Measurements from ENCODE around the gene CD52. TPM values are rescaled to one million over a fixed set of nuclear protein-coding genes. Genes with fewer than 3 reads are reported as not detected.

Gene CD52
- total and polyA plus RNA-seq, 2 of the 13 experiments (the other 11 are each of a cell fraction or from before 2014, with no cell fraction given), result 0.32 TPM; not detected in 1

DNA sequence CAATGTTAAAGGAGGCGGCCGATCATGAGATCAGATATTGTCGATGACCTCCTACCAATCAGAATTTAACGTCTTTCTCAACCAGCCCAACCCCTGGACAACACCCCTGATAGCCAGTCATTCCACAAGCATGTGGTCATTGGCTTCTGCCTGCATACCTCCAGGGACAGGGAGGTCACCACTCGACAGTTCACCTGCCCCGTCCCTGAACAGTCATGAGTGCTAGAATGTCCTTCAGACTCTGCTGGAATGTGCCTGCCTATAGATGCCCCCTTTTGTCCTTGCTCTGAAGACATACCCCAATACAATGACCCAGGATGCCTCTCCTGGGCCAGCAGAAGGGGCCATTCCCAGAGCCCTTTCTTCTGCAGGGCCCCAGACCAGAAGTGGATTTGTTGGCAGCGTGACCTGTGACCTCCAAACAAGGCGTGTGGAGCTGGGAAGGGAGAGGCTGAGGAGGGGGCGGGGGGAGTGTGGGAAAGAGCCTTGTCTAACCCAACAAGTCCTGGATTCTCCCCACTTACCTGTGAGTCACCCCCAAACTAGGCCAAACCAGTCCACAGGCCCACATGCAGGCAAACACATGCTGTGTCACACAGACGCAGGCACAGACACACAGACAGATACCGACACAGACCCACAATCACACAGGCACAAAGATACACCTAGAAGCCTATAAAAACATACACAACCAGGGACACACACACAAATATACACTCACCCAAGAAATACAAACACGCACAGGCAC, 34.0 kb downstream of the CD52 start (continued):
- TF ChIP-seq, protein P1, sequence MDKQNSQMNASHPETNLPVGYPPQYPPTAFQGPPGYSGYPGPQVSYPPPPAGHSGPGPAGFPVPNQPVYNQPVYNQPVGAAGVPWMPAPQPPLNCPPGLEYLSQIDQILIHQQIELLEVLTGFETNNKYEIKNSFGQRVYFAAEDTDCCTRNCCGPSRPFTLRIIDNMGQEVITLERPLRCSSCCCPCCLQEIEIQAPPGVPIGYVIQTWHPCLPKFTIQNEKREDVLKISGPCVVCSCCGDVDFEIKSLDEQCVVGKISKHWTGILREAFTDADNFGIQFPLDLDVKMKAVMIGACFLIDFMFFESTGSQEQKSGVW (CRISPR knock-in tag; IDR thresholded peaks at IDR 0.05; ENCODE audit: borderline replicate concordance), result no peak
- TF ChIP-seq SAFB2 (CRISPR knock-in tag; IDR thresholded peaks at IDR 0.05; ENCODE audit: borderline replicate concordance, low read depth) (no peak), GTF2F1 (IDR thresholded peaks at IDR 0.05; ENCODE audit: low read length) (no peak), SIX1 (CRISPR knock-in tag; IDR thresholded peaks at IDR 0.05; ENCODE audit: borderline replicate concordance) (no peak), ZNF792 (CRISPR knock-in tag; IDR thresholded peaks at IDR 0.05) (no peak), BCL6 (CRISPR knock-in tag; IDR thresholded peaks at IDR 0.05) (peak; percentile 49; the same call in 1 of the 2 replicates), HNRNPH1 (optimal IDR thresholded peaks at IDR 0.05; ENCODE audit: low read depth, low read length) (no peak), TAF1 (CRISPR knock-in tag; IDR thresholded peaks at IDR 0.05) (0 out of 2 replicates have a peak, but pooled peaks have one; percentile 30), ZSCAN30 (CRISPR knock-in tag; IDR thresholded peaks at IDR 0.05) (no peak), ZBTB7A (CRISPR knock-in tag; IDR thresholded peaks at IDR 0.05) (no peak), NCOA2 (CRISPR knock-in tag; IDR thresholded peaks at IDR 0.05) (peak; percentile 75), ZNF160 (CRISPR knock-in tag; IDR thresholded peaks at IDR 0.05) (no peak), KLF16 (CRISPR knock-in tag; IDR thresholded peaks at IDR 0.05) (no peak), KDM5B (CRISPR knock-in tag; IDR thresholded peaks at IDR 0.05; ENCODE audit: borderline replicate concordance) (no peak)
- TF ChIP-seq, protein P2, sequence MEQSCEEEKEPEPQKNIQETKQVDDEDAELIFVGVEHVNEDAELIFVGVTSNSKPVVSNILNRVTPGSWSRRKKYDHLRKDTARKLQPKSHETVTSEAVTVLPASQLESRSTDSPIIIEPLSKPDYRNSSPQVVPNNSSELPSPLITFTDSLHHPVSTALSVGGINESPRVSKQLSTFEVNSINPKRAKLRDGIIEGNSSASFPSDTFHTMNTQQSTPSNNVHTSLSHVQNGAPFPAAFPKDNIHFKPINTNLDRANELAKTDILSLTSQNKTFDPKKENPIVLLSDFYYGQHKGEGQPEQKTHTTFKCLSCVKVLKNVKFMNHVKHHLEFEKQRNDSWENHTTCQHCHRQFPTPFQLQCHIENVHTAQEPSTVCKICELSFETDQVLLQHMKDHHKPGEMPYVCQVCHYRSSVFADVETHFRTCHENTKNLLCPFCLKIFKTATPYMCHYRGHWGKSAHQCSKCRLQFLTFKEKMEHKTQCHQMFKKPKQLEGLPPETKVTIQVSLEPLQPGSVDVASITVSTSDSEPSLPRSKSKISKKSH (CRISPR knock-in tag; IDR thresholded peaks at IDR 0.05; ENCODE audit: borderline replicate concordance), result no peak
- TF ChIP-seq, protein P3, sequence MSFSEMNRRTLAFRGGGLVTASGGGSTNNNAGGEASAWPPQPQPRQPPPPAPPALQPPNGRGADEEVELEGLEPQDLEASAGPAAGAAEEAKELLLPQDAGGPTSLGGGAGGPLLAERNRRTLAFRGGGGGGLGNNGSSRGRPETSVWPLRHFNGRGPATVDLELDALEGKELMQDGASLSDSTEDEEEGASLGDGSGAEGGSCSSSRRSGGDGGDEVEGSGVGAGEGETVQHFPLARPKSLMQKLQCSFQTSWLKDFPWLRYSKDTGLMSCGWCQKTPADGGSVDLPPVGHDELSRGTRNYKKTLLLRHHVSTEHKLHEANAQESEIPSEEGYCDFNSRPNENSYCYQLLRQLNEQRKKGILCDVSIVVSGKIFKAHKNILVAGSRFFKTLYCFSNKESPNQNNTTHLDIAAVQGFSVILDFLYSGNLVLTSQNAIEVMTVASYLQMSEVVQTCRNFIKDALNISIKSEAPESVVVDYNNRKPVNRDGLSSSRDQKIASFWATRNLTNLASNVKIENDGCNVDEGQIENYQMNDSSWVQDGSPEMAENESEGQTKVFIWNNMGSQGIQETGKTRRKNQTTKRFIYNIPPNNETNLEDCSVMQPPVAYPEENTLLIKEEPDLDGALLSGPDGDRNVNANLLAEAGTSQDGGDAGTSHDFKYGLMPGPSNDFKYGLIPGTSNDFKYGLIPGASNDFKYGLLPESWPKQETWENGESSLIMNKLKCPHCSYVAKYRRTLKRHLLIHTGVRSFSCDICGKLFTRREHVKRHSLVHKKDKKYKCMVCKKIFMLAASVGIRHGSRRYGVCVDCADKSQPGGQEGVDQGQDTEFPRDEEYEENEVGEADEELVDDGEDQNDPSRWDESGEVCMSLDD (CRISPR knock-in tag; IDR thresholded peaks at IDR 0.05; ENCODE audit: borderline replicate concordance), result peak; percentile 66; the same call in 1 of the 2 replicates
- TF ChIP-seq, protein P4, sequence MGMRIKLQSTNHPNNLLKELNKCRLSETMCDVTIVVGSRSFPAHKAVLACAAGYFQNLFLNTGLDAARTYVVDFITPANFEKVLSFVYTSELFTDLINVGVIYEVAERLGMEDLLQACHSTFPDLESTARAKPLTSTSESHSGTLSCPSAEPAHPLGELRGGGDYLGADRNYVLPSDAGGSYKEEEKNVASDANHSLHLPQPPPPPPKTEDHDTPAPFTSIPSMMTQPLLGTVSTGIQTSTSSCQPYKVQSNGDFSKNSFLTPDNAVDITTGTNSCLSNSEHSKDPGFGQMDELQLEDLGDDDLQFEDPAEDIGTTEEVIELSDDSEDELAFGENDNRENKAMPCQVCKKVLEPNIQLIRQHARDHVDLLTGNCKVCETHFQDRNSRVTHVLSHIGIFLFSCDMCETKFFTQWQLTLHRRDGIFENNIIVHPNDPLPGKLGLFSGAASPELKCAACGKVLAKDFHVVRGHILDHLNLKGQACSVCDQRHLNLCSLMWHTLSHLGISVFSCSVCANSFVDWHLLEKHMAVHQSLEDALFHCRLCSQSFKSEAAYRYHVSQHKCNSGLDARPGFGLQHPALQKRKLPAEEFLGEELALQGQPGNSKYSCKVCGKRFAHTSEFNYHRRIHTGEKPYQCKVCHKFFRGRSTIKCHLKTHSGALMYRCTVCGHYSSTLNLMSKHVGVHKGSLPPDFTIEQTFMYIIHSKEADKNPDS (CRISPR knock-in tag; IDR thresholded peaks at IDR 0.05), result no peak
- TF ChIP-seq, protein P5, sequence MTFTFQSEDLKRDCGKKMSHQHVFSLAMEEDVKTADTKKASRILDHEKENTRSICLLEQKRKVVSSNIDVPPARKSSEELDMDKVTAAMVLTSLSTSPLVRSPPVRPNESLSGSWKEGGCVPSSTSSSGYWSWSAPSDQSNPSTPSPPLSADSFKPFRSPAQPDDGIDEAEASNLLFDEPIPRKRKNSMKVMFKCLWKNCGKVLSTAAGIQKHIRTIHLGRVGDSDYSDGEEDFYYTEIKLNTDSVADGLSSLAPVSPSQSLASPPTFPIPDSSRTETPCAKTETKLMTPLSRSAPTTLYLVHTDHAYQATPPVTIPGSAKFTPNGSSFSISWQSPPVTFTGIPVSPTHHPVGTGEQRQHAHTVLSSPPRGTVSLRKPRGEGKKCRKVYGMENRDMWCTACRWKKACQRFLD (CRISPR knock-in tag; IDR thresholded peaks at IDR 0.05; ENCODE audit: borderline replicate concordance), result no peak
- TF ChIP-seq, protein P6, sequence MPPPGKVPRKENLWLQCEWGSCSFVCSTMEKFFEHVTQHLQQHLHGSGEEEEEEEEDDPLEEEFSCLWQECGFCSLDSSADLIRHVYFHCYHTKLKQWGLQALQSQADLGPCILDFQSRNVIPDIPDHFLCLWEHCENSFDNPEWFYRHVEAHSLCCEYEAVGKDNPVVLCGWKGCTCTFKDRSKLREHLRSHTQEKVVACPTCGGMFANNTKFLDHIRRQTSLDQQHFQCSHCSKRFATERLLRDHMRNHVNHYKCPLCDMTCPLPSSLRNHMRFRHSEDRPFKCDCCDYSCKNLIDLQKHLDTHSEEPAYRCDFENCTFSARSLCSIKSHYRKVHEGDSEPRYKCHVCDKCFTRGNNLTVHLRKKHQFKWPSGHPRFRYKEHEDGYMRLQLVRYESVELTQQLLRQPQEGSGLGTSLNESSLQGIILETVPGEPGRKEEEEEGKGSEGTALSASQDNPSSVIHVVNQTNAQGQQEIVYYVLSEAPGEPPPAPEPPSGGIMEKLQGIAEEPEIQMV (CRISPR knock-in tag; IDR thresholded peaks at IDR 0.05; ENCODE audit: low read depth), result no peak

Data from HepG2 (cell line).